GM12872 (cell line): ENCODE results near the gene FHOD1.

Experiments
- TF ChIP-seq, protein P1 (sequence below): IDR thresholded peaks from 3 replicates; pipeline ENCODE4 v1.5.1; 2011; ENCODE audit warnings: low read depth, mild to moderate bottlenecking, low read length, moderate library complexity; ENCODE audit not compliant: insufficient read depth

The FHOD1 gene

DNA sequence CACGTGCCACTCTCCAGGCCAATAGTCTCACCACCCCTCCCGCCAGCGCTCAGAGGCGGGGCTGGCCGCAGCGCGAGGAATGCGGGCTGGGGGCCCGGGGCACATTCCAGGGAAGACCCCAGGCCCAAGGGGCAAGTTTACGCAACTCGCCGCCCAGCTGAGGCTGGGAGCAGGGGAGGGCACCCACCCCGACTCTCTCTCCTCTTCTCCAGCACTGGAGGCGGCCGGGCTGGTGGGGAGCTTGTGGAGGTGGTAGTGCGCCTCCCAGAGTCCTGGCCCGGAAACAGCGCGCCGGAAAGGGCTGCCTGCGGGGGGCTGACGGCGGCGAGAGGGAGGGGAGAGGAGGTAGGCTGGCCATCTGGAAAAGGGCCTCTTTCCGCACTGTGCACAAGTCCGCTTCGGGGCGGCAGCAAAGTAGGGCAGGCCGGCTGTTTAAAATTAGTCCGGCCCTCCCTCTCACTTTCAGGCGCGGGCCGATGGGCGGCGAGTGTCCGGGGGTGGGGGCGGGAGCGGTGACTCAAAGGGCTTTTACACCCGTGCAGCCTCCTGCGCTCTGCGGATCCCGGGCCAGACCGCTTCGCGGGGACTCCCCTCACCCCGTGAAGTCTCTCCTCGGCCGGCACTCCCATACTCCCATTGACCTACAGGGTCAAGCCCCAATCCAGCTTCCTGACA, 1.1 kb downstream of the FHOD1 start:
- TF ChIP-seq, protein P1, sequence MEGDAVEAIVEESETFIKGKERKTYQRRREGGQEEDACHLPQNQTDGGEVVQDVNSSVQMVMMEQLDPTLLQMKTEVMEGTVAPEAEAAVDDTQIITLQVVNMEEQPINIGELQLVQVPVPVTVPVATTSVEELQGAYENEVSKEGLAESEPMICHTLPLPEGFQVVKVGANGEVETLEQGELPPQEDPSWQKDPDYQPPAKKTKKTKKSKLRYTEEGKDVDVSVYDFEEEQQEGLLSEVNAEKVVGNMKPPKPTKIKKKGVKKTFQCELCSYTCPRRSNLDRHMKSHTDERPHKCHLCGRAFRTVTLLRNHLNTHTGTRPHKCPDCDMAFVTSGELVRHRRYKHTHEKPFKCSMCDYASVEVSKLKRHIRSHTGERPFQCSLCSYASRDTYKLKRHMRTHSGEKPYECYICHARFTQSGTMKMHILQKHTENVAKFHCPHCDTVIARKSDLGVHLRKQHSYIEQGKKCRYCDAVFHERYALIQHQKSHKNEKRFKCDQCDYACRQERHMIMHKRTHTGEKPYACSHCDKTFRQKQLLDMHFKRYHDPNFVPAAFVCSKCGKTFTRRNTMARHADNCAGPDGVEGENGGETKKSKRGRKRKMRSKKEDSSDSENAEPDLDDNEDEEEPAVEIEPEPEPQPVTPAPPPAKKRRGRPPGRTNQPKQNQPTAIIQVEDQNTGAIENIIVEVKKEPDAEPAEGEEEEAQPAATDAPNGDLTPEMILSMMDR: peak; percentile 57

DNA sequence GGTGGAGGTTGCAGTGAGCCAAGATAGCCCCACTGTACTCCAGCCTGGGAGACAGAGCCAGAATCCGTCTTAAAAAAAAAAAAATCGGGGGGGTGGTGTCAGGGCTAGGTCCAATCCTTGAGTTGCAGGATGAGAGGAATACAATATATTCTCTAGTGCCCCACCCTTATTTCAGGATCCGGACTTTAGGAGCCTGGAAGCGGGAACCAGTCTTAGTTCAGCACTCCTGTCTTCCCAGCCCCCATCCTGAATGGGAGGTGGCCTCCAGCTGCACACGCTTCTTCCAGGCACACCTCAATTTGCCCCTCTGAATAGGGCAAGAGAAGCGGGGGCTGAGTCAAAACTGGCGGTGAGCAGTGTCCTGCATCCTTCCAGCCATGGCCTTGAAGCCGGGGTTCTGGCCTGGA, 1.6 kb downstream of the FHOD1 start:
- TF ChIP-seq, protein P1: no peak

DNA sequence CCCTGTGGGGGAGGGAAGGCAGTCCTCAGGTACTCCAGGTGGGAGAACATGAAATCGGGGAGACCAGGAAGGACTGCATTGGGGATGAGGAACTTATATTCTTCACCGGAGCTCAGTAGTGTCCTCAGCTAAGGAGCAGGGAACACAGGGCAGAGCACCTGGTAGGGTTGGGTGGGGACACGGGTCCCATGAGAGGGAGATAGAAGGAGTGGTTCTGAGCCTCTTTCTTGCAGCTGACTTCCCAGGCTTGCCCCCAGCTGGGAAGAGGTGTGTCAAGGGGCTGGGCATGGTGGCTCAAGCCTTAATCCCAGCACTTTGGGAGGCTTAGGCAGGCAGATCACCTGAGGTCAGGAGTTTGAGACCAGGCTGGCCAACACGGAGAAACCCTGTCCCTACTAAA, 2.1 kb downstream of the FHOD1 start:
- TF ChIP-seq, protein P1: no peak

DNA sequence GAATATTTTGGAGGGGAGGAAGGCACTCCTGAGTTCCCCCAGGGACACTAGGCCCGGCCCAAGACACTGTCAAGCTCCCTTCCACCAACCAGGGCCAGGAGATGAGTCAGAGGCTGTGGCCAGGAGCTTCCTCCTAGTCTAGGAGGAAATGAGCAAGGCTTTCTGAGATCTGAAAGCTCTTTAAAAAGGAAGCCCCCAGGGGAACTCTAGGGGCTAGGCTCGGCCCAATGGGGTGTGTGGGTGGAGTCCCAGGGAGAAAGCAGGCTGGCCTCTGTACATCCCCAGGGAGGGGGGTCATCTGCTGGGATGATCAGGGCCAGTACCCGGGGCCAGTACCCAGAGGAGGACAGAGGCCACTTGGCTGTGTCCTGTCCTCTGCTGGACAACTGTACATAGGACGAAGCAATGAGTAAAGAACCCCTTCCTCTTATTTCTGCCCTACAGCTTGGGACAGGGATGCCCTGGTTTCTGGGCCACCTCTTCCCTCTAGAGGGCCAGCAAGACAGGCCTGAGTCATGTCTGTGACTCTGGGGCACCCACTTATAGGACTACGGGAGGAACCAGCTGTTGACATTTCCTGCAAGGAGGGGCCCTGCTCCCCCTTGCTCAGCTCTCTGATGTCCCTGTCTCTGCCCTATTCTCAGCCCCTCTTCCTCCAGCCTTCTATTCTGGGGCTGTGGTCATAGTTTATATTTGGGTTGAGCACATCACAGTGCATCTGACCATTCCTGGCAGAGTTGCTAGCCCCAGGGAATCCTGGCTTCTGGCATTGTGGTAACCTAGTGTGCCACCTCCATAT, 2.7 kb downstream of the FHOD1 start:
- TF ChIP-seq, protein P1: peak; percentile 13; the same call in 1 of the 3 replicates

DNA sequence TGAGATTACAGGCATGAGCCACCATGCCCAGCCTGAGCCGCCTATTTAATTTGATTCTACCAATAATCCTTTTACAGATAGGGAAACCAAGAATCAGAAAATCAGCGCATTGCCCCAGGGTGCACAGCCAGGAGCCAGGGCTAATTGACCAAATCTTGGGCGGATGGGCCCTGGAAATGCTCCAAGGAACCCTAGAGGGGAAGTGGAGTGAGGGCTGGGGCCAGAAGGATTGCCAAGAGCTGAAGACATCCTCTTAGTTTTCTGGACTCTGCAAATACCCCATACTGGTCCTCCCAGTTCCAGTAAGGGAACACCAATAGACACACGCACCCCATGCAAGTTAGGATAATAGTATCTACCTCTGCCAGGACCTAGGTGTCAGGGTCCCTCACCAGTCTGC, 3.8 kb downstream of the FHOD1 start:
- TF ChIP-seq, protein P1: no peak

DNA sequence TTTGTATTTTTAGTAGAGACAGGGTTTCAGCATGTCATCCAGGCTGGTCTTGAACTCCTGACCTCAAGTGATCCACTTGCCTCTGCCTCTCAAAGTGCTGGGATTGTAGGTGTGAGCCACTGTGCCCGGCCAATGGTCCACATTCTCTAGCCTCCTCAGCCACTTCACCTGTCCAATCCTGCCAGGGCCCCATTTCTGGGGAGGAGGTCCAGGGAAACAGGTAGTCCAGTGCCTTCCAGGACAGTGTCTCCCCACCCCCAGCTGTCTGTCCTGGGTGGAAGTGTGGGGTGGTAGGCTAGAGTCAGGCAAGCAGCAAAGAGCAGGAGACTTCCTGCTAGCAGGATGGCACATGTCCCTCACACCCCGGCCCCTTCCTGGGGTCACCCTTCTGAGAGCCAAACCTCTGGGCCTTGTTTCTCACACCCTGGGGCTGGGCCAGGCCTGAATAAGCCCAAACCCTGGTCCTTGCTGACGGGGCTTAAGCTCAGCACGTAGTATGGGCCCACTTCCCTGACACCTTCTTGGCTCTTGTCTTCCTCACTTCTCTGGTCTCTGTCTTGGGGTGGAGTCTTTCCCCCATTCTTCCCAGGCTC, 5.0 kb downstream of the FHOD1 start:
- TF ChIP-seq, protein P1: no peak

DNA sequence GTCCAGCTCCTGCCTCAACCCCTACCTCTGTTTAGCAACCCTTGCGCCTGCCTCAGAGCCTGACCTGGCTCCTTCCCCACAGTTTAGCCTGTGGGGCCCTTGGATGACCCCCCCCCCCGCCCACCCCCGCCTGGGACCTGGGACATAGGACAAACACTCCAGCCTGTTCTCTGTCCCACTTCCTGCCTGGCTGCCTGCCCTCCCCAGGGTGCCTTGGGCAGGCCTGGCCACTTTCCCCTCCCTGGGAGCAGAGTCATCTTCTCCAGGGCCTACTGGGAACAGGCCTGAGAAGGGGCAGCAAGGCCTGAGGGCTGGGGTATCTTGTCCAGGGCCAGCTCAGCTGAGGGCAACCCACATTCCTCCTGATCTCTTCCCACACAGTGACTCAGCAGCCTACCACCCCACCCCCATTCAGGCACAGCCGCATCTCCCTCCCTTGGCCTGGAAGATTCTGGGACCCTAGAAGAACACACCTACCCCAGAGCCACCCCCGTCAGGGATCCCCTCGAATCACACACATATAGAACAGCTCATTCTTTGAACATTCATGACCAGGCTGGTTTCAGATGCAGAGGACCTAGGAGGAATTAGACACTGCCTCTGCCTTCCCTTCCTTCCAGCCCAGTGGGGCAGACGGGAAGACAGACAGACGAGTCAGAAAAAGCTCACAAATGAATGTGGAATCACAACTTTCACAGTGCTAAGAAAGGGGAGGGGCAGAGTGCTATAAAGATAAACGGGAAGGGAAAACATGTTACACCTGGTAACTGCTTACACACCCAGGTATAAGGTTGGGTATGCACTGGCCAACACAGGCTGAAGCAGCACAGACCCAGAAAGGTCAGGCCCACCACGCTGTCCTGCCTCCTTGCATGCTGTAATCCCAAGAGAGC, 6.0 kb downstream of the FHOD1 start:
- TF ChIP-seq, protein P1: no peak
